Fibroblast of mammary gland (primary cell): ENCODE results near the gene TPGS2.

Experiments
- DNase-seq: peaks from one replicate; pipeline ENCODE4 v3.0.0-alpha.2; 2010; ENCODE audit warnings: low read depth
- H3K4me3 ChIP-seq: 2 replicates; pipeline ENCODE4 v1.5.1; 2011; ENCODE audit warnings: low read depth, mild to moderate bottlenecking, low read length, moderate library complexity; ENCODE audit not compliant: control insufficient read depth
- CTCF ChIP-seq: conservative IDR thresholded peaks from 2 replicates; pipeline ENCODE4 v1.5.1; 2011; ENCODE audit warnings: low read depth, low read length, inconsistent platforms; ENCODE audit not compliant: control insufficient read depth, insufficient read depth

Gene TPGS2

DNA sequence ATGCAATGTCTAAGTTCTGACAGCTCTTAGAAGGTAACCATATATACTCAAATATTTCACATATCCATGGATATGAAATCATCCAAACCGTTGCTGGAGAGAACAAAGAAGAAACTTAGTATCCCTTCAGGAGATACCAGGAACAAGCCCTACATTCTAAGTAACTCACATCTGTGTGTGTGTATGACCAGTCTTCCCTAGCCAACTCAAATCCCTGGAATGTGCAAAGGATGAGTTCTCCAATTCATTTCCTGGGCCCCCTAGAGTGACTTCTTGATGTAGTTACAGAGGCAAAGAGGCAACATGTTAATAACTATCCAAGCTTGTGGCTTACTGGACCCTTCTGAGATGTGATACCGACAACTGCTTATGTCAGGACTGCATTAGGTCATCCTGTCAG lies 20.1 kb downstream of the TPGS2 start:
- DNase-seq = peak; percentile 76
- no peak for TF ChIP-seq CTCF

GRCh38 chr18:36805105-36805504 lies 23.7 kb downstream of the TPGS2 start:
- no peak for TF ChIP-seq CTCF
- DNase-seq = no peak
- H3K4me3 ChIP-seq = no peak overlapping the region

More for the DNA sequence above, 20.1 kb downstream of the TPGS2 start:
- H3K4me3 ChIP-seq = no peak overlapping the region

DNA sequence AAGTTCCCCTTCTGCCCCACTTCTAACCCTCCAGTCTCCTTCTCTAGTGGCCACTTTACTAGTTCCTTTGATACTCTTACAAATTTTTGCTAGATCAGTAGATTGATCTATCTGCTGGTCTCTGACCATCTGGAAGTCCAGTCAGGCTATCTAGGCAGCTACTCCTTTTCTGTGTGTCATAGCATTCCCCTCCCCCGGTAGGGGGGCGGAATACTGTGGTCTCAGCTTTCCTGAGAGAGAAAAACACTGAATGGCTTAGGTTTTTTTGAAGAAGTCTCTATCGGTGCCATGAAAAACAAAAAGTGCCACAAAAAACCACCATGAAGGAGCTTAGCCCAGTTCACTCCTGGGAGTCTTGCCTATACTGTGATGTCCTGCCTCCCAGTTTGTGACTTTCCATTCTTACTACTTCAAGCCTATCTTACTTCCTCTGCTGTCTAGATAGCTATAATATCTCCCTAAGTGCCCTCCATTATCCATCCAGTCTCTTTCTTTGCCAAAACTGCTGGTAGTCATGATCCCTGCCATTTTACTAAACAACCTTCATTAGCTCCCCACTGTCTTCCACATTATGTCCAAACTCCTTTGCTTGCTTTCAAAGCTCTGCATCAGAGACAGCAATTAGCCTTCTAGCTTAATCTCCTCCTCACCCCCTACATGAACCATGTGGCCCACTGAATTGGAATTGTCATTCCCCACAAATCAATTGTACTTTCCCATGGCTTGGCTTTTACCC lies 29.9 kb downstream of the TPGS2 start:
- H3K4me3 ChIP-seq = no peak overlapping the region
- TF ChIP-seq CTCF = no peak
- DNase-seq = peak; percentile 18

DNA sequence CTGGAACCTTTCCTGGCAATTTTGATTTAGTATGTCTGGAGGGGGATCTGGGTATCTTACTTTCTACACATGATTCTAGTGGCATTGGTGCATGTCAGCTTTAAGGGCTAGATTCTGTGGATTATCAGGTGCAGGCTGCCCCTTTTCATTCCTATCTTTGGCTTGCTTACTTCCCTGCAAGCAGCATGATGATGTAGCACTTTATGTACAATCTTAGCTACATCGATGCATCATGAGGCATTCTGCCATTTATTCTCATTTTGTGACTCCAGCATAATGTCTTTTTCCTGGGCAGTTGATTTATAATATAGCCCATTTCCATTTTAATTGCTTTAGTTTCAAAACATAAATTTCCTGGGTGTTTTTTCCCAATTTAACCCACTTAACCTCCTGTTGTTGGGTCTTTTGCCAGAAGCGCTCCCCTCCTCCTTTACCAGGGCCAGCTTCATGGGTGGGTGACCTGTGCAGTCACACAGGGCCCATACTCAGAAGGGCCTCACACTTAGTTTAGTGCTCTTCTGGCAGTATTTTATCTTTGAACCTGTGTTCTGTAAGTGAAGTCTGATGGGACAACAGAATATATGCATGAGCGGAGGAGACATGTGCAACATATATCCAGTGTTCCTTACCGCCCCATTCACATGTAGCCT lies 36.0 kb downstream of the TPGS2 start:
- H3K4me3 ChIP-seq = no peak overlapping the region
- no peak for TF ChIP-seq CTCF
- no peak for DNase-seq

DNA sequence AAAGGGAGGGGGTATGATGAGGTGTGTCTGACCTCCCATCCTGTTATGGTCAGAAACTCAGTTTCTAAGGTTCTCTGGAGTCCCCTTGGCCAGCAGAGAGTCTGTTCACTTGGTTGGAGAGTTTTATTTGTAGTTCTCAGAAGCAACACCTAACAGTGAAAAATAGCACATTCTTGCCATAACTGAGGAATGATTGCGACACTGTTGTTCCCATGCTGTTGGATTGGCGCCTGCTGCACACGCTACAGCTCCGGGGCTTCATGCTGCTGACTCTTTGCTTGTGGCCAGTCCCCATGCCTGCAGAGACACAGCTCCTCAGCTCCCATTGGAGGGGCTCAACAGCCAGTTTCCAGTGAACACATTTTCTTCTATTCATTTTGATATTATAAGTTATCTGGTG lies 42.1 kb downstream of the TPGS2 start:
- H3K4me3 ChIP-seq = no peak overlapping the region
- no peak for TF ChIP-seq CTCF
- peak; percentile 68 for DNase-seq

- H3K4me3 ChIP-seq = no peak overlapping the region
- DNase-seq = no peak
- TF ChIP-seq CTCF = no peak
Measured at GRCh38 chr18:36783792-36784191, 45.0 kb downstream of the TPGS2 start.
